NCI-H2029 (cell line): ENCODE data around the gene HOXD10.

Experiments used
- DNase-seq: peaks from one replicate; lab custom pipeline; 2025; lab: John Stamatoyannopoulos, UW

The HOXD10 gene

GRCh38 chr2:176096243-176096985 lies 20.2 kb upstream of the HOXD10 start:
- no peak for DNase-seq

DNA sequence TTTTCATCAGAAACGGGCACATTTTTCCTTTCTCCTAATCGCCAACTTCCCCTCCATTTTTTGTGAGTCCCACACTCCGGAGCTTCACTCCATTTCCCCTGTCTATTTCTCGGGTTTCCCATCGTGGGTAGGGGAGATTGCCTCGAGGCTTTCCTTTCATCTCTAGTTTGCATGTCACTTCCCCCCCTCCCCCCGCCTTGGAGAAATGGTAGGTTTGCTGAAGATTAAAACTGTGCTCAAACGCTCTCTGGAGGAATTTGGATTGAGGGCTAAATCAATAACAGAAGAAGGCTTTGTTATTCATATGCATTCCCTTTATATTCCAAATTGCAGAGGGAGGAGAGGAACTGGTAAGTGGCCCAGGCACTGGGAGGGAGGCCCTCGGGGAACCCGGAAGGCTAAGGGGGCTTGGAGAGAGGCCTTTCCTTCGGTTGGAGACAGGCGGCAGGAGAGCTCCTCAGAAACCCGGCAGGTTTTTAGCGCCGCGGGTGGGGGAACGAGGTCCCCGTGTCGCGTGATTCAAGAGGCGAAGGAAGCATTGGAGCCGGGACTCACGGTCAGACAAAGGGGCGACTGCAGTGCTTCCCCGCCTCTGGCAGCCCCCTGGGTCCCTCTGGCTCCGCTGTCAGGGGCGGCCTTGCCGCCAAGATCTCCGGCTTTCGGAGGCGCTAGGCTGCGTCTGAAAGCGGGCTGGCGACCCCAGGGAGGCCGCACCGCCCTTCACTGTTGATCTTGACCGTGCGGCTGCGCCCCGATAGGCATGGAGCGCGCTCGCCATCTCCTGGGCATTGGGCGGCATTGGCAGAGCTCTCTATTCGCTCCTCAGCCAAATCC lies 19.4 kb upstream of the HOXD10 start:
- peak; percentile 74 for DNase-seq

- no peak for DNase-seq
These were observed 18.7 kb upstream of the HOXD10 start for GRCh38 chr2:176097820-176098365.

- DNase-seq = no peak
These were observed 18.0 kb upstream of the HOXD10 start for GRCh38 chr2:176098366-176099158.

DNA sequence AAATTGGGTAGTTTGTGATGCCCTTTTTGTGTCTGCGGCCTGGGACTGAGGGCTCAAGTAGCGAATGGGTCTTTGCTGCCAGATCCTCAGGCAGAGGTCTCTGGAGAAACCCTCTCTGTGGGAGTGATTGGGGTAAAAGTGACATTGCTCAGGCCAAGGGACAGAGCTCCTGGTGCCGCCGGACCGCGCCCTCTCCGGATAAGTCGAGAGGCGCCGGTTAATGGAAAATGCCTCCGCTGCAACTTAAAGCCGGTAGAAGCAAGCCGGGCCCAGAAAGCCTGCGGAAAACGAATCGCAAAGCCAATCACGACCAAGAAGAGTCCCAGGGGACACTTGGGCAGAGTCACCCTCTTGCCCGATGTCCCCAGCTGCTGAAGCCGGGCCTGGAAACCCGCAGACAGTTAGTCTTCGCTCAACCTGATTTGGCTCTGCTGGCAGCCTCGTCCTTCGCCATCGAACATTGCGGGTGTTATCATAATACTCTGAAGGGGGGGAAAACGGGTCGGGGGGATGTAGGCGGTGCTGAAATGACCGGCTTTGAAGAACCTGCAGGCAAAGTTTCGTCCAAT lies 17.3 kb upstream of the HOXD10 start:
- DNase-seq = no peak

DNA sequence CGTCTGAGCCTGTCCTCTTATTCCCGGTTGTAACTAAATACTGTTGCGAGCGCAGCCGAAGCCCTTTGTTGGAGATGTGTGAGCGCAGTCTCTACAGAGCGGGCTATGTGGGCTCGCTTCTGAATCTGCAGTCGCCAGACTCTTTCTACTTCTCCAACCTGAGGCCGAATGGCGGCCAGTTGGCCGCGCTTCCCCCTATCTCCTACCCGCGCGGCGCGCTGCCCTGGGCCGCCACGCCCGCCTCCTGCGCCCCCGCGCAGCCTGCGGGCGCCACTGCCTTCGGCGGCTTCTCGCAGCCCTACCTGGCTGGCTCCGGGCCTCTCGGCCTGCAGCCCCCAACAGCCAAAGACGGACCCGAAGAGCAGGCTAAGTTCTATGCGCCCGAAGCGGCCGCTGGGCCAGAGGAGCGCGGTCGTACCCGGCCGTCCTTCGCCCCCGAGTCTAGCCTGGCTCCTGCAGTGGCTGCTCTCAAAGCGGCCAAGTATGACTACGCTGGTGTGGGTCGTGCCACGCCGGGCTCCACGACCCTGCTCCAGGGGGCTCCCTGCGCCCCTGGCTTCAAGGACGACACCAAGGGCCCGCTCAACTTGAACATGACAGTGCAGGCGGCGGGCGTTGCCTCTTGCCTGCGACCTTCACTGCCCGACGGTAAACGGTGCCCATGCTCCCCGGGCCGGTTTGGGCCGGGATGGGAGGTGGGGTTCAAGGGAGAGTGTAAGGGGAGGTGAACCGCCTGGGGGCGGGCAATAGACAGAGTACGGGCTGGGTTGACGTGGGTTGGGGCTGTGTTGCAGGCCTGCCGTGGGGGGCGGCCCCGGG lies 16.6 kb upstream of the HOXD10 start, which contains the start of gene HOXD12:
HOXD12 (plus strand) TSS at position 68 of the 819 bp plus-strand sequence; CDS start at position 75, 7 bp downstream.
- DNase-seq = no peak

DNA sequence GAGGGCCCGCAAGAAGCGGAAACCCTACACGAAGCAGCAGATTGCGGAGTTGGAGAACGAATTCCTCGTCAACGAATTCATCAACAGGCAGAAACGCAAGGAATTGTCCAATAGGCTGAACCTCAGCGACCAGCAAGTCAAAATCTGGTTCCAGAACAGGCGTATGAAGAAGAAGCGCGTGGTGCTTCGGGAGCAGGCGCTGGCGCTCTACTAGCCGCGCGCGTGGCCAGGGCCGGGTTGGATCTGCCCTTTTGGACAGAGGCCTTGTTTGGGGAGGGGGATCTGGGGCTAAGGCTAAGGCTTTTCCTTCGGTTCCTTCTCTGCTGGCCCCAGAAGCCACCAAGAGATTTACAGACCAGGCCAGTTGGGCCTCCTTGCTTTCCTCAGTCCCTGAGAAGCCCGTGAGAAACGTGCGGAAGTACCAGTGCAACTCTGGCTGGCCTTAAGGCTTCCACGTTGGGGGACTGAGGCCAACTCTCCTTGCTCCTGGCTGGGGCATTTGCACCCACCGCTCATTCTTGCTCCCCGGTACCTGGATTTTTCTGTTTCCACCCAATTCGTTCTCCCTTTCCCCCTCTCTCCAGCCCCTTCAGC lies 15.9 kb upstream of the HOXD10 start:
- no peak for DNase-seq

DNA sequence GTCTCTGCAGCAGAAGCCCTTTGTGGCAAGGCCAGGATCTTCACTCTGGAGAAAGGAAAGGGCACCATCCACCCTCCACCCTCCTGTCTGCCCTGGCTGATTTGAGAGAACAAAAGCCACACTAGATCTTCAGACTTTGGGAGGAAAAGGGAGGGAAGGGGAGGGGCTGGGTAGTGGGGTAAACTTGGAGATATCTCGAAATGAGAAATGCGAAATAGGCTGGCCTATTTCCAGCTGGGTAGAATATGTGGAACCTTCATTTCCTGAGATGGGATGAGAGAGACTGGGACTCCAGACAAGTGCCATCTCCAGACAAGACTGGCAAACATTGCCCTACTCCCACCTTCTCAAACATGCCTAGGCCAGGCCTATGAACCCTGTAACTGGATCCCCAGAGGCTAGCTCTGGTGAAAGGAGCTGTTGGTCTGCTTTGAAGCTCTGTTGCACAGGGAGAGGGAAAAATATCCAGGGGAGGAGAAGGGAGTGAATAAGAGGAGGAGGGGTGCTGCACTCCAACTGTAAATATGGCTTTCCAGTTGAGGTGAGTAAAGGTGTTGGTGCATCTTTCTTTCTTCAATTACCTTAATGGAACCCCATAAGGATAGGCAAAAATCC lies 15.3 kb upstream of the HOXD10 start:
- no peak for DNase-seq

DNA sequence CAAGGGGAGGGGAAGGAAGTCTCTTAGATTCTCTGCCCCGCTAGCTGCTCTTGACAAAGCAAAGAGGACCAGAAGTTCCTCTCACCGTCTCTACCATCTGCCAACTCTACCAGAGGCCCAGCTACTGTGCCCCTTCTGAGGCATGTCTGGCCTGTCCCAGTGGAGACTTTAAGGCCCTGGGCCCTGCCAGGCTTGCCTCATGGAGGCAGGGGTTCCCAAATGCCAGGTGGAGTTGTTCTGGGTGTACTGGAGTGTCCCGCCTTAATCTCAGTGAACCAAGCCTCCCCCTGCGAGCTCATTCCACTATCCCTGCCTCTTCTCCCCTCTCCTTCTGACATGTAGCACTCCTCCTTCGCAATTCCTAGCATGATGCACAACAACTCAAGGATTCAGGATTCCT lies 14.7 kb upstream of the HOXD10 start:
- no peak for DNase-seq

DNA sequence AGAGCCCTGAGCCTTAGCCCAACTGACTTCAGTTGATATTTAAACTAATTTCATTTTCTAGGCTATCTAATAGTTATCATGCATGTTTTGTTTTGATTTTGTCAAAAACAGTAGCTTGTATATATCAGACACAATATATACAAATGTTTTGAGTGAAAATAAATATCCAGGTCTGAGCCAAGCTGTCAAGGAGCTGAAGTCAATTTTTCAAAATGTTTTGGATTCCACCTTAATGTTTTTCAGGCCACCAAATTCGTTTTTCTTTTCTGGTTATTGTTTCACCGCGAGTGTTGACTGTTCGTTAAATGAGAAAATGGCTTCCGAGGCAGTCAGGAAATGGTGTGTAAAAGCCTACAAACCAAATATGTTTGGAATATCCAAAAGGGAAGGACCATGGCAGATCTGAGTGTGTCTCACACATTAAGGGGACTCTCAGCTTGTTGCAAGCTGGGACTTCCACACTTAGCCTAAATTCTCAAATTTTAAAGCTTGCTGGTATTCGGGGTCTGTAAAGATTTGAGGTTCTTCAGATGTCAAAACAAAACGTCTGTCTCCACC lies 14.2 kb upstream of the HOXD10 start:
- DNase-seq = no peak

DNA sequence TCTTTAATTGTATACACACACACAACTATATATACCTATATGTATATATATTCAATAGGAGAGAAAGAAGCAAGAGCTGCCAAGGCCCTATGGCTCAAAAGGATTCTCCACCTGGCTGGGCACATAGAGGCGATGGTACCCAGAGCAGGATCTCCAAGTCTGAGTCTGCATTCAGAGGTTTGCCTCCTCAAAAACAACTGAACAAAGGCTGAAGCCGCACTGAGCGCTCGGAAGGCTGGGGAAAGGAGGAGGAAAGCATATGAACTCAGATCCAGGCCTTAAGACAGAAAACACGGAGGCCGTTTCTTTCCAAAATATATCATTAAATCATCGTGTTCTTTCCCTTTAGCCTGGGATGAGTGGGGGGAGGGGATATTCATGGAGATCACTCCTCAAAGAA lies 13.4 kb upstream of the HOXD10 start:
- no peak for DNase-seq

DNA sequence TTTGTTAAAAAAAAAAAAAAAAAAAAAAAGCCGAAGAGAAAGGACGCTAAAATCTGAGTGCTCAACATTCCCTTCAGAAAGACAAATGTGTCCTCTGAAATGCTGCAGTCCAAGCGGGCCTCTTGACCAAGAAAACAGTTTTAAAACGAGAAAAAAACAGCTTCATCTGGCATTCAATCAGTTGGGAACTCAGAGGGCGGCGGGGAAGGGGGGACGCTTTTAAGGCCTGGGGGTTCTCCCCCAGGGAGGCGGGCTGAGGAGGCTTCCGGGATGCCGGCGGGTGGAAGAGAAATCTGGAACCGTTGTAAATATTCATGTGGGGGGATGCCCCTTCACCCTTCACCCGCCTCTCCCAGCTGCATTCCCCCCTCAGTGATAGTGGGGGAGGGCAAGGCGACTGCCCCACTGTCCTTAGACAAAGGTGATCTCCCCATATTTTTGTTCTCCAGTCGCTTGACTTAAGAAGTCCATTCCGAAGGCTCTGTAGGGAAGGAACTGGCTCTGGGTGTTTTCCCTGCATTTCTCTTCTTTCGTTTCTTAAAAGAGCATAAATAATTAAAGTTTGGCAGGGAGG lies 12.7 kb upstream of the HOXD10 start:
- DNase-seq = no peak

GRCh38 chr2:176104316-176105077 lies 12.1 kb upstream of the HOXD10 start:
- no peak for DNase-seq

DNA sequence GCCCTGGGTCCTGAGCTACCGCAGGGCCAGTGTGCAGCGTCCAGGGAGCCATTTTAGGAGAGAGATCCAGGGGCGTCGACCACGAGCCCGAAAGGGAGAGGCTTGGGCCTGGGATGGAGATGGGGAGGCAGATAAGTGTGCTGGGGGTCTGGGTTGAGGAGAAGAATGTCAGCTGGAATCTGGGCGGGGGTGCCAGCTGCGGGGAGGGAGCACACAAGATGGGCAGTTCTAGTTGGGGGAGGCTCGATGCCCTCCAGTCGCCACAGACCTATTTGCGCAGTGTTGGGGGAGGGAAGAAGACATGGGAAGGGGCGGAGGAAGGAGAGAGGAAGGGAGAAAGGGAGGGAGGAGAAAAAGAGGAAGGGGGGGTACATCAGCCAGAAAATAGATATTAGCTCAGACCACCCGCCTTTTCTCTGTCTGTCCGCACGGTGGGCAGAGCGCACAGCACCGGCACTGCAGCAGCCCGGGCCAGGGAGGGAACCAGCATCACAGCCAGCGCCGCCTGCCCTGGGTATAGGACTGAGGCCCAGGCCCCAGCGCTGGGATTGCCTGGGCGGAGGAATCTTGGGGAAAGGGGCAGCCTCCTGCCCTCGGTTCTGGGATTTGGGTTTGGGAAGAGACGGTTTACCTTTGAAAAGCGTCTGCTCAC lies 11.4 kb upstream of the HOXD10 start:
- DNase-seq = no peak

DNA sequence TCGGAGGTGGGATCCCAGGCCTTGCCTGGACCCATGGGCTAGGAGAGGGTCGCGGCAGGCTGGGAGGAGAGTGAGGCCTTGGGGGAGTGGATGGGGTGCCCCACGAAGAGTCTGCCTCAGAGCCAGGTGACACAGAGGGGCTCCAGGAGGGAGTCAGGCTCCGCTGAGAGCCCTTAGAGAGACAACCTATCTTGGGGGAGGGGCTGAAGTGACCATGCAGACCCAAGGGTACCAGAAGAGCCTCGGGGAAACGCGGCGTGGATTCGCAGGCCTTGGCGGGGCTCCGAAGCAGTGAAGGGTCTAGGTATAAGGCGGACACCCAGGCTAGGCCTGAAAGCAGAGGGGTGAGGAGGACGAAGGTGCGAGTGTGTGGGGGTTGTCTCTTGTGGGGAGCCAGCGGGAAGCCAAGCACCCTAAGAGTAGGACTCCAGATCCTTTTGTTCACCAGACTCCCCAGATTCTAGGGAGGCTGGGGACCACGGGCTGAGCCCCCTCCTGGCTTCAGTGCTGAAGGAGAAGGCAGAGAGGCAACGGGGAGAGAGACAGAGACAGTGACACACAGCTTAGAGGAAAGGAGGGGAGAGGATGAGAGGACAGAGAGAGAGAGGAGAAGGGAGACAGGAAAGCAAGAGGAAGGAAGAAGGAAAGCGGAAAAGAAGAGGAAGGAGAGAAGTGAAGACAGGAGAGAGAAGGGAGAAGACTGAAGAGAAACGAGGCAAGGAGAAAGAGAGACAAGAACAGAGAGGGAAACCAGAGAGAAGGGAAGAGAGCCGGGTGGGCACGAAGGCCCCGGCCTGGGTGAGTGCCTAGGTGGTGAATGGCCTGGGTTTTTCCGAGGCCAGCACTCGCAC lies 10.6 kb upstream of the HOXD10 start:
- DNase-seq = no peak

- DNase-seq = peak; percentile 75
These were observed 9.7 kb upstream of the HOXD10 start, which contains the start of gene HOXD11 for GRCh38 chr2:176106581-176107539. Gene HOXD11 (plus strand): TSS chr2:176107280. CDS start chr2:176107356, 76 bp downstream.
